ENCODE data around the gene CENPP. TPM values are rescaled to one million over a fixed set of nuclear protein-coding genes. Genes with fewer than 3 reads are reported as not detected.

The CENPP gene
- total RNA-seq, 1 experiment from 2014 or later, result 8.3 TPM

- no peaks in the 10 kb centered on the region for H3K9me2 ChIP-seq (replicated peaks; ENCODE audit: low read length)
- peaks cover 11% of the 10 kb centered on the region for H3K4me1 ChIP-seq (ENCODE audit: insufficient read depth, low read length)
- ChIA-PET POLR2A (ENCODE audit: unreplicated experiment) (no interaction called here), CTCF (no interaction called here)
- ATAC-seq, result no peak
- no peak overlapping the region for H2AFZ ChIP-seq (ENCODE audit: low read length)
- no peak overlapping the region for H3K9ac ChIP-seq (ENCODE audit: low read length)
- intact Hi-C loops (cut with micrococcal nuclease), result no loop called here
- H3K4me2 ChIP-seq (ENCODE audit: low read length), result no peak overlapping the region
- H3K36me3 ChIP-seq (ENCODE audit: low read depth, low read length), result peaks cover 11% of the 10 kb centered on the region; the same call in 1 of the 2 replicates
- peaks cover 42% of the 10 kb centered on the region for H3K79me2 ChIP-seq (ENCODE audit: low read length)
- no TSS peak for BruUV-seq (replicated peaks)
- H3K27me3 ChIP-seq (ENCODE audit: low read length), result no peaks in the 10 kb centered on the region
- no peak for DNase-seq
- no peak for TF ChIP-seq EZH2 (IDR thresholded peaks at IDR 0.05; ENCODE audit: low read length, unreplicated experiment)
- H3F3A ChIP-seq (ENCODE audit: low read length, unreplicated experiment), result no peaks in the 10 kb centered on the region
- no peaks in the 10 kb centered on the region for H4K20me1 ChIP-seq (ENCODE audit: low read length)
- H3K27ac ChIP-seq (ENCODE audit: low read length), result no peak overlapping the region
- no peak overlapping the region for H3K4me3 ChIP-seq (ENCODE audit: low read length)
- H3K9me3 ChIP-seq (ENCODE audit: low read length), result no peaks in the 10 kb centered on the region
These were observed 330.8 kb downstream of the CENPP start for GRCh38 chr9:92656537-92656925.

- H3K9ac ChIP-seq (ENCODE audit: low read length), result no peak overlapping the region
- H3K36me3 ChIP-seq (ENCODE audit: low read depth, low read length), result peaks cover 11% of the 10 kb centered on the region; the same call in 1 of the 2 replicates
- no peaks in the 10 kb centered on the region for H3F3A ChIP-seq (ENCODE audit: low read length, unreplicated experiment)
- no peak overlapping the region for H3K27ac ChIP-seq (ENCODE audit: low read length)
- H3K4me2 ChIP-seq (ENCODE audit: low read length), result no peak overlapping the region
- intact Hi-C loops (cut with micrococcal nuclease), result no loop called here
- H3K27me3 ChIP-seq (ENCODE audit: low read length), result no peaks in the 10 kb centered on the region
- no peaks in the 10 kb centered on the region for H4K20me1 ChIP-seq (ENCODE audit: low read length)
- H2AFZ ChIP-seq (ENCODE audit: low read length), result no peak overlapping the region
- ChIA-PET POLR2A (ENCODE audit: unreplicated experiment) (no interaction called here), CTCF (no interaction called here)
- DNase-seq (no peak), ATAC-seq (no peak)
- no peaks in the 10 kb centered on the region for H3K9me3 ChIP-seq (ENCODE audit: low read length)
- peaks cover 52% of the 10 kb centered on the region for H3K79me2 ChIP-seq (ENCODE audit: low read length)
- no peaks in the 10 kb centered on the region for H3K9me2 ChIP-seq (replicated peaks; ENCODE audit: low read length)
- no peak overlapping the region for H3K4me3 ChIP-seq (ENCODE audit: low read length)
- peaks cover 11% of the 10 kb centered on the region for H3K4me1 ChIP-seq (ENCODE audit: insufficient read depth, low read length)
- TF ChIP-seq EZH2 (IDR thresholded peaks at IDR 0.05; ENCODE audit: low read length, unreplicated experiment) (no peak), EZH2phosphoT487 (IDR thresholded peaks at IDR 0.05; ENCODE audit: borderline replicate concordance, low read length) (no peak), CTCF (conservative IDR thresholded peaks at IDR 0.05; ENCODE audit: low read depth, low read length) (no peak)
- no TSS peak for BruUV-seq (replicated peaks)
These were observed 331.7 kb downstream of the CENPP start for GRCh38 chr9:92657296-92658094.

GRCh38 chr9:92658176-92658575 lies 332.4 kb downstream of the CENPP start:
- BruUV-seq (replicated peaks), result no TSS peak
- no peak for ATAC-seq
- Histone ChIP-seq H3F3A (ENCODE audit: low read length, unreplicated experiment) (no peaks in the 10 kb centered on the region), H3K9me2 (replicated peaks; ENCODE audit: low read length) (no peaks in the 10 kb centered on the region), H3K4me1 (ENCODE audit: insufficient read depth, low read length) (peaks cover 11% of the 10 kb centered on the region), H3K9me3 (ENCODE audit: low read length) (no peaks in the 10 kb centered on the region), H3K9ac (ENCODE audit: low read length) (no peak overlapping the region), H3K79me2 (ENCODE audit: low read length) (peaks cover 58% of the 10 kb centered on the region), H3K27me3 (ENCODE audit: low read length) (no peaks in the 10 kb centered on the region), H4K20me1 (ENCODE audit: low read length) (peaks cover 6% of the 10 kb centered on the region; the same call in 1 of the 2 replicates), H2AFZ (ENCODE audit: low read length) (no peak overlapping the region), H3K4me3 (ENCODE audit: low read length) (no peak overlapping the region), H3K4me2 (ENCODE audit: low read length) (no peak overlapping the region), H3K36me3 (ENCODE audit: low read depth, low read length) (peaks cover 14% of the 10 kb centered on the region), H3K27ac (ENCODE audit: low read length) (no peak overlapping the region)
- intact Hi-C loops (cut with micrococcal nuclease), result no loop called here
- TF ChIP-seq CTCF (conservative IDR thresholded peaks at IDR 0.05; ENCODE audit: low read depth, low read length) (no peak), EZH2 (IDR thresholded peaks at IDR 0.05; ENCODE audit: low read length, unreplicated experiment) (no peak), EZH2phosphoT487 (IDR thresholded peaks at IDR 0.05; ENCODE audit: borderline replicate concordance, low read length) (no peak)
- ChIA-PET POLR2A (ENCODE audit: unreplicated experiment) (no interaction called here), CTCF (no interaction called here)
- no peak for DNase-seq

Measured in PC-3 (cell line).